Stimulated activated CD8-positive, alpha-beta memory T cell treated with anti-CD3 and anti-CD28 coated beads, Interleukin-7, amount 100 ng/mL, for 1 hour (primary cell): ENCODE measurements around the gene CCDC38.
"Not testable (repeated sequence)": the region's sequence is repeated elsewhere in the genome, so short reads cannot be mapped to it uniquely, and the experiment has no call there.

ENCODE experiments used
- DNase-seq, 2 donors: peaks; one replicate each; pipeline ENCODE4 v3.0.0-alpha.2; 2020; ENCODE audit warnings: low read depth in 2 of 2

The CCDC38 gene

DNA sequence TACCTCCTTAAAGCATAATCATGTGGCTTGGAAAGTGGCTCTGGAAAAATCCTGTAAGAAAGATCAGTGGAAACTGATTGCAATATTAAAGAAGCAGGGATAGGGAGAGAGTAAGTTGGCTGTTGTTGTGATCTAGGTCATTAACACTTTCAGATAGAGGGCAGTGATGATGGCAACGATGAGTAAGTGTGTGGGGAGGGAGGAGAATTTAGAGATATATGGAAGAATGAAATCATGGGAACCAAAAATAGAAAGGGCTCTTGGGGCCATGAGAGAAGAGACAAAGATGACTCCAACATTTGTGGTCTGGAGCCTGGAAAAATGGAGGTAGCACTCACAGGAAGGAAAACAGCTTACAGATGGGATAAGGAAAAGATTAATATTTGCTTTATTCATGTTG lies 60.3 kb downstream of the CCDC38 start:
- no peak for DNase-seq

DNA sequence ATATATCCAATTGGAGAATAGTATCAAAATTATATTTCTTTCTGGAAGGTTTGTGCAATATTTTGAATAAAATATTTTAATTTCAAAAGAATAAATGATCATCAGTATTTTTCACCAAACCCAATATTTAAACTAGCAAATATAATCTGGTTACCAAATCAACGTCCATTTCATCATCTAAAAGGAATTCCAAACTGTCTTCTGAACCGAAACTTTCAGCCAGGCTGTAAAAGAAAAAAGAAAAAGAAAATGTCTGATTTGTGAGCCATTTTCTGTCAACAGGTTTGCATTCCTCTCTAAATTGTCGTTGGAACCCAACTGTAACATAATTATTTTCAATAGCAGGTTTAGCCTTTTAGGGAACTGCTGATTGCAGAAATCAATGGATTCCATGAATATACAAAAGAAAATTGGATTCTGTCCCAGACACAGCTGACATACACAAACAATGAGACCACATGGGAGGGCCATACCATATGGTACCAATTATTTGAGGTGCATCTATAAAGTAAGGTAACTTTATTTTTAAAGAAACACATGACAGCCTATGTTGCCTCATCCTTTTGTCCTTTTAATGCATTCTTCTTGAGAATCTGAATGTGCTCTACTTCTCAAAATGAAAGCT lies 61.0 kb downstream of the CCDC38 start:
- DNase-seq: no peak

DNA sequence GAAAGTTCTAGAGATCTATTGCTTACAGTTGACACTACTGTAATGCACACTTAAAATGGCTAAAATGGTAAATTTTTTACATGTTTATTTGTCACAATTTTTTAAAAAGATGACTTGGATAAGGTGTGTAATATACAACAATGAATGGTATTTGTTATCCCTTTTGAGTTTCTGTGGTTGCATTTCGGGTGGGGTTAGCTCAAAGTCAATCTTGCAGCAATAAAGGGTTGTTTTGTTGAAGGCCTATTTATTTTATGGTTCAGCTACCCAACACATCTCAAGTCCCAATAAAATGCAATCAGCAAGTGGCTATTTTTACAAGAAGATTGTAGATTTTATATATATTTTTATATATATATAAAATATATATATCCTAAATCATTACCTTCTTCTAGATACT lies 61.5 kb downstream of the CCDC38 start:
- no peak for DNase-seq

DNA sequence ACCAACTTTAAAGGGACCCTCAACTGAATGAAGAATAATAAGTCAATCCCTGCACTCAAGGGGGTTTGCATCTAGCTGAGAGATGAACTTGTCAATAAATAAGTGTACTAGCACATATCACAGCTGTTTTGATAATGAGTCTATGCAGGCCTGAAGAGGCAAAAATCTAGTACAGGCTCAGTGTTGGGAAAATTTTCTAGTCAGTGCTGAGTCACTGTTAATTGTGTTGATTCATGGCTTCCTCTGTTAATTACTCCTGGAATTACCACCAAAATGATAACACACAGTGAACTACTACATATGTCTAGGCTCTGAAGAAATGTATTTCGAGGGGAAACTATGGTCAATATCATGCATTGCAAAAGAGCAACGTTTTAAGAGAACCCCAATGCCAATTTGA lies 64.8 kb downstream of the CCDC38 start:
- DNase-seq: no peak

DNA sequence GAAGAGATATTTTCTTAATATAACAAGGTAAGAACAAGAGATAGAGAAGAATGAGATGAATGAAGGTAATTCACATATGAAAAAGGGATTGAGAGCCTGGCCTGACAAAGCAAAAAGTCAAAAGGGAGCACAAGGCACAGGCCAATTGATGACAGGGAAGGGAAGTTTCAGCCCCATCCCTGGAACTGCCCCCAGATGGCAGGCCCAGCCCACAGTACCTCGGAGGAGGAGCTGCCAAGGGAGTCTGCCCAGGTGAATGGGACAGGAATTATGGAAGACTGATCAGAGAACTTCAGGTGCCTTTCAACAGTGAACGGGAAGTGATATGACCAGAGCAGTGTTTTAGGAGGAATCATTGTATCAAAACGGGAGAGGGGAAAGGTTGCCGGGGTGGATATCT lies 68.0 kb downstream of the CCDC38 start:
- DNase-seq: no peak

DNA sequence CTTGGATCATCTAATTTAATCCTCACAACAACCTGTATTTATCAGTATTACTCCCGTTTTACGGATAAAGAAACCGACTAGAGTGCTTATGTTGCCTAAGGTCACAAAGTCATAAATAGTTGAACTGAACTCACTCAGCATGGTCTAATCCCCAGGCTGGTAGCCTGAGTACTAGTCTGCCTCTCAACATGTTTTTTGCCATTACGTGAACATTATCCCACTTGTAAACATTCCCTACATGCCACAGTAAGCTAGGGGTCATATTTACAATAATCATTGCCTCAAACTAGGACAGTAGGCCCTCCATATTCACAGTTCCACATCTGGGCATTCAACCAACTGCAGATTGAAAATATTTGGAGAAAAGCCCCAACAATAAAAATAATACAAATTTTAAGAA lies 71.5 kb downstream of the CCDC38 start:
- no peak for DNase-seq

DNA sequence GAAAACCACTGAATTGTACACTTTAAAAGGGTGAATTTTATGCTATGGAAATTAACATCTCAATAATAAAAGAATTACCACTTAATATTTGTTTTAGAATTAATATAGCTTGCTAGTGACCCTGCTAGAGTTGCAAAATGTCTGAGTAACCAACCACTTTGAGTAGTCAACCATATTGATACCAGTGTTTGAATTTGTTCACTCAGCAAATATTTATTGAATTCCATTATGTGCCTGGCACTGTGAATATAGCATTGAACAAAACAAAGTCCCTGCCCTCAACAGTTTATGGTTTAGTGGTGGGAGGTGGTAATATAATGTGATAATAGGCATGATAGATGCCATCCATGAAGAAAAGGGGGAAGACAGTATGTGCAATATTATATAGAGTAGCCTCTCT lies 79.1 kb downstream of the CCDC38 start:
- no peak for DNase-seq

DNA sequence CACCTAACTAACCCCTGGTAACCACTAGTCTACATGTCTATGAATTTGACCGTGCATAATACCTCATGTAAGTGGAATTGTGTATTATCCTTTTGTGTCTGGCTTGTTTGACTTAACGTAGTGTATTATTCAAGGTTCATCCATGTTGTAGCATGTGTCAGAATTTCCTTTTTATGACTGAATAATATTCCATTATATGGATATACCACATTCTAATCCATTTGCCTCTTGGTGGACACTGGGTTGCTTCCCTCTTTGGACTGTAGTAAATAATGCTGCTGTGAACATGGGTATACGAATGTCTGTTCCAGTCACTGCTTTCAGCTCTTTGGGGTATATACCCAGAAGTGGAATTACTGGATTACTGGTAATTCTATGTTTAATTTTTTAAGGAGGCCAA lies 80.4 kb downstream of the CCDC38 start:
- DNase-seq: no peak

DNA sequence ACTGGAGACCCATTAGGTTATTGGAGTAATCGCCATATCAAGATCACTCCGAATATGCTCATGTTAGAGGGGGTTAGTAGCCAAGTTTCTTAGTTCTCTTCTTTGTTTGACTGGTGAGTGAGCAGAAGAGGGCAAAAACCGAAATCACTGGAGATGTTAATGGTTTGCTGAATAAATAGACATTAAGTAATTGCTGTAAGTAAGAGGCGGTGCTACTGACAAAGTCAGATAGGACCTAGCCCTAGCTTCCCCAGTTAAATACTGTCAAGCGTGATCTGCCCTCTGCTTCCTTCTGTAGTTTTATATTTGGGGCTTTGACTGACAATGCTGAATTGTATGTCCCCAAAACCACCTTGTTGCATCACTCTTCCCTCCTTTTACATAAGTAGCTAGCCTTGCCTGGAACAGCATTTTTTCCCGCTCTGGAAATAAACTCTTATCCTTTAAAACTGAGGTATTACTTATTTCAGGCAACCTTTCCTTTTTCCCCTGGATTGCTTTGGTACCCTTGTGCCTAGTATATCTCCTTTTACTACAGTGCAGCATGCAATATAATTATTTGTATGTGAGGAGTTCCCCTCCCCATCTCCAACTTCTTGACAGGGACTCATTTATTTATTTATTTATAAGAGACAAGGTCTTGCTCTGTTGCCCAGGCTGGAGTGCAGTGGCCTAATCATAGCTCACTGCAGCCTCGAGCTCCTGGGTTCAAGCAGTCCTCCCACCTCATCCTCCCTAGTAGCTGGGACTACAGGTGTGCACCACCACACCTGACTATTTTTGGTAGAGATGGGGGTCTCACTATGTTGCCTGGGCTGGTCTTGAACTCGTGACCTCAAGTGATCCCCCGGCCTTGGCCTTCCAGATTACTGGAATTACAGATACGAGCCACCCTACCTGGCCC lies 82.2 kb downstream of the CCDC38 start:
- DNase-seq: no peak

DNA sequence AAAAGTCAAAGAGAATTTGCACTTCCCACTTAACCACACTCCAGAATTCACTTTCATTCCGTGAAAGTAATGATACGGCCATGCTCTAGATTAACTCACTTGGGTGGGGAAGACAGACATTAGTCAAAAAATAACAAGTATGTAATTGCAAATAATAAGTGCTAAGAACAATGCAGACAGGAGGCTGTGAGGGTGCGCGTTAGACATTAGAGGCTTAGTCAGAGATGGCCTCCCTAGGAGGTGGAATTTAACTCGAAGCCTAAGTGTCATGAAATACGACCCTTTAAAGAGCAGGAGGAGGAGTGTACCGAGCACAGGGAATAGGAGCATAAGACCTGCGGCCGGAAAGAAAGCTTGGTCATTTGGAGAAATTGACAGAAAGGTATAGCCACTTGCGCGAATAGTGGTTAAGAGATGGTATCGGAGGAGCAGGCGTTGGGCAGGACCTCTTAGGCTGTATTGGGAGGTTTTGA lies 83.0 kb downstream of the CCDC38 start:
- no peak for DNase-seq

DNA sequence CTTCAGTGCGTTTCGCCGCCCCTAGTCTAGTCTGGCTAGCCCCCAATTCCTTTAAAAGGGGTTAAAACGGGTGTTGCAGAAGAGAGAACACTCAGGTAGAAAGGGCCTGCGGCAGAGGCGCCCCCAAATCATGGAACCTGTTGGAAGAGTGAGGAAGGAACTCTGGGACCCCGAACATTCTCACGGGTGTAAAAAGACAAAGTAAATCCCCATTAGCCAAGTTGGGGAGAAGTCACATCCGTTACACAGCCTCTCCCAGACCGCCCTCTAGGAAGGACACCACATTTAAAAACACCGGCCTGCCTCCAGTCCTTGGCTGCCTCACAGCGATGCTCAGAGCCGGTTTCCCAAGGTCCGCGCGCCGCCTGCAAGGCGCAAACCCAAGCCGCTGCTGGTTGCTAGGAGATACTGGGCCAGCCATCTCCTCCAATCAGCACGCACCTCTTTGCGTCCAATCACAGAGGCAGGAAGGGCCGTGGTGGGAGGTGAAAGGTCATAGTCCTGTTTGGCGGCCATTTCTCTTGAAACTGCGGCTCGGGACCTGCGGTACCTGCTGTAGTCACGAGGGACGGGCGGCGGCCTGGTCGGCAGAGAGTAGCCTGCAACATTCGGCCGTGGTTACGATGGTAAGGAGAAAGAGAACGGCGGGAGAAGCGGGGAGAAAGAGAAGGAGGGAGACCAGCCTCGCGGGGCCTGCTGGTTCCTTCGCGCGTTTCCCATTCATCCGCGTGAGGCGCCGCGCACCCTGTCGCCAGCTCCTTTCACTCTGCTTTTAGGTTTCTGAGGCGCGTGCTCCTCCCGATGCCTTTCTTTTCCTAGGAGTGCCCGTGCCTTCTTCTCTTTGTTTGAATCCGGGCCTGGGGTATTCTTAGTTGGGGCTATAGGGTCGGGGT lies 83.7 kb downstream of the CCDC38 start, which contains the start of gene SNRPF:
TSS of gene SNRPF (plus strand) at position 502 of the 893 bp plus-strand sequence. CDS start at position 624, 122 bp downstream.
- DNase-seq: peak; percentile 88

DNA sequence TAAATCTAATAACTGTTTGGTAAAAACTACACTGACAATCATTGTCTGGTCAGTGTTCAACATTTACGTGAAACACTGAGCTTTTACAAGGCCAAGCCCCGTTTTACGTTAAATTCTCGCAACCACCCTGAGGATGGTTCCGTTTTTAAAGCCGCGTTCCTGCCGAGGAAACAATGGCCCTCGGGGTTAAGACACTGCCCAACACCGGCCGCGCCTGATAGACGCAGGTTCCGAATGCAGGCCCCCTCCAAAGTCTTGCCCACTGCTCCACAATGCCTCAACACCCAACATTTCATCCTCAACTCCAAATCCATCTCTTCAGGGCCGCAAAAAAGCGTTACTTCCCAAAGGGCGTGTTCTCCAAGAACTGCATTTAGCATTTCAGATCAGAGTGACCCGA lies 84.6 kb downstream of the CCDC38 start:
- DNase-seq: no peak

DNA sequence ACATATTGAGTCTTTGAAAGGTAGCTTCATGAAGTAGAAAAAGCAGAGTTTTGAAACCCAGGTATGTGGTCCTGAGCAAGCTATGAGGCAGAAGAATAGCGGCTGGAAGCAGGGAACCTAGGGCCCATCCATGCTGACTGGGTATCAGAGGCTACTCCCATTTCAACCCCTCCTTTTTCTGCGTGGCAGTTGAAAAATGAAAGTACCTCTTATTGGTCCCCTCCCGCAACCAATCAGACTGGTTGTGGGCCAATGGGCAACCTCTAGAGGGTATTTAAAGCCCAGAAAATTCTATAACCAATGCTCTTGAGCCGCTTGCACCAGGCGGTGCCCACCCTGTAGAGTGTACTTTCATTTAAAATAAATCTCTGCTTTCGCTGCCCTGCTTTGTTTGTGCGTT lies 85.3 kb downstream of the CCDC38 start:
- no peak for DNase-seq

DNA sequence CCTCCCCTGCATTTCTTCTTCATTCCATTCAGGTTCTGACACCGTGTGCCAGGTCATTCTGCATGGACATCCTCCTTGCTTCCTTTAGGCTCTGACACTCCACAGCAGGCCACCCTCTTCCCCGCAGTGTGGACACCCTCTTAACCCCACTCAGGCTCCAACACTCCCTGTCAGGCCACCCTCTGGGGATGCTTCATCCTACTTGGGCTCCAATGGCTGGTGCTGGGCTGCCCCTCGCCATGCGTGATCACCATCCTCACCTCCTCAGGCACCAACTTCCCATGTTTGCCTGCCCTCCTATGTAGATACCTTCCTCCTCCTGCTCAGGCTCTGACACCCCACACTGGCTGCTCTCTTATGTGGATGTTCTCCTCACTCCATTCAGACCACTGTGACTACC lies 90.3 kb downstream of the CCDC38 start:
- no peak for DNase-seq

DNA sequence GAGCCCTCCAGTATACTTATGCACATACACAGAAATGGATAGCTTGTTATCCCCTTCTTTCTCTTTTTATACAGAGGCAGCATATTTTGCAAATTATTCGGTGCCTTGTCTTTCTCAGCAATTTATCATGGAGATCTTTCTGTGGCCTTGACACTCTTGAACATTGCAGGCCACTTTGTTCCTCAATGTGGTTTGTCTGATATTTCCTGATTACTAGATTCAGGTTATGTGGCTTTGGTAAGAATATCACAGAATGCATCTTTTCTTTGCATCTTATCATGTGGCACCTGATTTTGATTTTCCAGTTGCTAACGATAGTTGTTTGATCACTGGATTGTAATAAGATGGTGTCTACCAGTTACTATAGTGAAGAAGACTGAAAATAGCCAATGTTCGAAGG lies 90.8 kb downstream of the CCDC38 start:
- no peak for DNase-seq

DNA sequence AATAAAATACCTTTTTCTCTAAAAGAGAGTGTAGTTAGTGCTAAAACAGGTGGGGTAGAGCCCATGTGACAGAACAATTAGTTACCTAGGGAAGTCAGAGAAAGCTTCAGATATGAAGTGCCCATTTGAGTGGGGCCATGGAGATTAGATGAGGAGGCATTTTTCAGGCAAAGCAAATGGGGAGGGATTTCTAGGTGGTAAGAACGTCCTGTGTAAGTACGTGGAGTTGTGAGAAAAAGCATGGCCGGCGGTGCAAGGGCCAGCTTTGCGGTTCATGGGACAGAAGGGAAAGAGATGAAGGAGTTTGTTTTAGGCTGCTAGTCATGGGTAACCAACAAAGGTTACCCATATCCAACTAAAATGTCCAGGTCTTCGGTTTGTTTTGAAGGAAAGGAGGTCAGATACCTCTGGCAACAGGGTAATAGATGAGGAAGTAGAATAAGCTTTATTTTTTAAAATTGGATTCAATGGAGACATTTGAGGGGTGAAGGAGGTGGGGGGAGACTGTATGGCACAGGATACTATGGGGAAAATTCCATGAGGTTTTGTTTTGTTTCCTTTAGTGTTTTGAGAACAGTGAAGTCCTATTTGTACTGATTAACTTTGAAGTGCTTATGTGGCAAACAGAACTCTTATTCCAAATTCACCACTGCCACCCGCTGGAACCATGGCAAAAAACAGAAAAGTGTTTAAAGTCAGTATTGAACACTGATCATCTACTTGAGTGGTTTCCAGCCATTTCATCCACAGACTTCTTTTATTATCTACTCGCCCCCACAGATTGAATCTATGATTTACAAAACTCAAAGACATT lies 93.6 kb downstream of the CCDC38 start:
- DNase-seq: no peak

DNA sequence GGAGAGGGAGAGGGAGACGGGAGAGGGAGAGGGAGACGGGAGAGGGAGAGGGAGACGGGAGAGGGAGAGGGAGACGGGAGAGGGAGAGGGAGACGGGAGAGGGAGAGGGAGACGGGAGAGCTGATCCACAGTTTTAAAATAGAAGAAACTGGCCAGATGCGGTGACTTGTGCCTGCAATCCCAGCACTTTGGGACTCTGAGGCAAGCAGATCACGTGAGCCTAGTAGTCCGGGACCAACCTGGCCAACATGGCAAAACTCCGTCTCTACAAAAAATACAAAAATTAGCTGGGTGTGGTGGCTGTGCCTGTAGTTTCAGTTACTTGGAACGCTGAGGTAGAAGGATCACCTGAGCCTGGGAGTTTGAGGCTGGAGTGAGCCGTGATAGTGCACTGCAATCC lies 100.0 kb downstream of the CCDC38 start:
- not testable (repeated sequence) for DNase-seq

DNA sequence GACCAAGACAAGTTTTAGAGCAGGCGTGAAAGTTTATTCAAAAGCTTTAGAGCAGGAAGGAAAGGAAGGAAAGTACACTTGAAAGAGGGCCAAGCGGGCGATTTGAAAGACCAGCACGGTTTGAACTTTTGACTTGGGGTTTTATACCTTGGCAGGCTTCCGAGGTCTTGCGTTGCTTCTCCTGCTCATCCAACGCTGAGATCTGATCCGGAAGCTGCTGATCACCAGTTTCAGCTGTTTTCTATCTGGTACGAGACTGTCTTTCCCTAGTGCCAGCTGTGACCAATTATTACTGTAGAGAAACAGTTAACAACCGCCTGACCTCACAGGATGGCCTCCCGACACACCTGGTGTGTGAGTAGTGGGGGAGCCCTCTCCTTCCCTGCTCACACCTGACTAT lies 104.3 kb downstream of the CCDC38 start:
- no peak for DNase-seq

DNA sequence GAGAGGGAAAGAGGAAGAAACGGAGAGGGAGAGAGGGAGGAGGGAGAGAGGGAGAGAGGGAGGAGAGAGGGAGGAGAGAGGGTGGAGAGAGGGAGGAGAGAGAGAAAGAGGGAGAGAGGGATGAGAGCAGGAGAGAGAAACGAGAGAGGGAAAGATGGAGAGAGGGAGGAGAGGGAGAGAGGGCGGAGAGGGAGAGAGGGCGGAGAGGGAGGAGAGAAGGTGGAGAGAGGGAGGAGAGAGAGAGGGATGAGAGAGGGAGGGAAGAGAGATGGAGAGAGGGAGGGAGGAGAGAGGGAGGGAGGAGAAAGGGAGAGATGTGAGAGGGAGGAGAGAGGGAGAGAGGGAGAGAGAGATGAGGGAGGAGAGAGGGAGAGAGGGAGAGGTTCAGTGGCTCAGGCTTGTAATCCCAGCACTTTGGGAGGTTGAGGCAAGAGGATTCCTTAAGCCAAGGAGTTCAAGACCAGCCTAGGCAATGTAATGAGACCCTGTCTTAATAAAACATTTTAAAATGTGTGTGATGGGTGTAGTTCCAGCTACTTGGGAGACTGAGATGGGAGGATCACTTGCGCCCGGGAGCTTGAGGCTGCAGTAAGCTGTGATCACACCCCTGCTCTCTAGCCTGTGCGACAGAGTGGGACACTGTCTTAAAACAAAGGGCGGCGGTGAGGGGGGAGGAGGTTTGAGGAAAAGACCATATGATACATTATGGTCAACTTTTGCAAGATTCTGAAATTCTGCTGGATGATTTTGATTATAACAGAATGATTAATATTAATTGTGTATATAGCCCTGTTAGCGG lies 105.0 kb downstream of the CCDC38 start:
- no peak for DNase-seq

DNA sequence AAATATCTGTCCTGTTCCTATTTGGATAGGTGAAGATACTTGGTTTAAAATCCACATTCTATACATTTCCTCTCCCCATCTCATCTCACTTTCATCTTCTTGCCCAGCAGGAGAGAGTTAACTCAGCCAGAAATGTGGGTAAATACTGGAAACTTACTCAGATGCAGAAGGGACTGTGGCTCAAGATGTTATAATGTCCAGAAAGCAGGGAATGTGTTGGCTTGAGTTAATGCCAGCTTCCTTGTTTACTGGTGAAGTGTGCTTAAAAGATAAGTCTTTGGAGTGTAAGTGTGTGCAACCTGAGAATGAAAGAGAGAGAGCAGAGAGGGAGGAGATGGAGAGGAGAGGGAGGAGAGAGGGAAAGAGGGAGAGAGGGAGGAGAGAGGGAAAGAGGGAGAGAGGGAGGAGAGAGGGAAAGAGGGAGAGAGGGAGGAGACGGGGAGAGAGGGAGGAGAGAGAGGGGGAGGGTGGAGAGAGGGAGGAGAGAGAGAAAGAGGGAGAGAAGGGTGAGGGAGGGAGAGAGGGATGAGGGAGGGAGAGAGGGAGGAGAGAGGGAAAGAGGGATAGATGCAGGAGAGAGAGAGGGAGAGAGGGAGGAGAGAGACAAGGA lies 105.7 kb downstream of the CCDC38 start:
- DNase-seq: no peak
